MM.1S (cell line): Measurements from ENCODE around the gene ENPP3.
"Not testable (repeated sequence)": the region's sequence is repeated elsewhere in the genome, so short reads cannot be mapped to it uniquely, and the experiment has no call there.

ENCODE experiments used
- DNase-seq: peaks from one replicate; pipeline ENCODE4 v3.0.0-alpha.2; 2015
- H2AFZ ChIP-seq: fragments of 300-600 bp; sonication (generic); 2 replicates; pipeline ENCODE4 v1.6.0; 2016; ENCODE audit warnings: antibody characterized with exemption, low read length
- H3F3A ChIP-seq: fragments of 300-600 bp; sonication (generic); 2 replicates; pipeline ENCODE4 v1.6.1; 2016; ENCODE audit warnings: mild to moderate bottlenecking, antibody characterized with exemption, low read length, moderate library complexity, mixed read lengths; ENCODE audit not compliant: insufficient read depth
- H3K27ac ChIP-seq: fragments of 300-600 bp; sonication (generic); 2 replicates; pipeline ENCODE4 v1.5.1; 2016; ENCODE audit warnings: mild to moderate bottlenecking, low read length
- H3K27me3 ChIP-seq: fragments of 300-600 bp; sonication (generic); replicated peaks from 2 replicates; pipeline ENCODE4 v1.6.0; 2016; ENCODE audit warnings: low read length; ENCODE audit not compliant: insufficient read depth
- H3K36me3 ChIP-seq: fragments of 300-600 bp; sonication (generic); replicated peaks from 2 replicates; pipeline ENCODE4 v1.6.1; 2016; ENCODE audit warnings: mild to moderate bottlenecking, low read length, mixed read lengths; ENCODE audit not compliant: insufficient read depth
- H3K4me1 ChIP-seq: fragments of 300-600 bp; sonication (generic); 2 replicates; pipeline ENCODE4 v1.6.1; 2016; ENCODE audit warnings: low read length, mixed read lengths
- H3K4me2 ChIP-seq: fragments of 300-600 bp; sonication (generic); 2 replicates; pipeline ENCODE4 v1.6.0; 2016; ENCODE audit warnings: low read depth, low read length
- H3K4me3 ChIP-seq: fragments of 300-600 bp; sonication (generic); 2 replicates; pipeline ENCODE4 v1.5.1; 2016; ENCODE audit warnings: low read length, mixed read lengths
- H3K79me2 ChIP-seq: fragments of 300-600 bp; sonication (generic); 2 replicates; pipeline ENCODE4 v1.6.1; 2016; ENCODE audit warnings: mixed run types, low read length, mixed read lengths
- H3K9ac ChIP-seq: fragments of 300-600 bp; sonication (generic); 2 replicates; pipeline ENCODE4 v1.6.1; 2016; ENCODE audit warnings: low read length, mixed read lengths
- H3K9me2 ChIP-seq: fragments of 300-600 bp; sonication (generic); replicated peaks from 2 replicates; pipeline ENCODE4 v1.6.1; 2016; ENCODE audit warnings: mild to moderate bottlenecking, low read length, mixed read lengths; ENCODE audit not compliant: insufficient read depth
- H3K9me3 ChIP-seq: fragments of 300-600 bp; sonication (generic); replicated peaks from 2 replicates; pipeline ENCODE4 v1.6.1; 2016; ENCODE audit warnings: mild to moderate bottlenecking, low read length, mixed read lengths; ENCODE audit not compliant: insufficient read depth
- H4K20me1 ChIP-seq: fragments of 300-600 bp; sonication (generic); 2 replicates; pipeline ENCODE4 v1.6.1; 2016; ENCODE audit warnings: mild to moderate bottlenecking, low read length, moderate library complexity, mixed read lengths; ENCODE audit not compliant: insufficient read depth
- CTCF ChIP-seq: fragments of 300-600 bp; sonication (generic); IDR thresholded peaks from 2 replicates; pipeline ENCODE4 v1.5.1; 2016; ENCODE audit warnings: antibody characterized with exemption, low read length, mixed read lengths
- EZH2 ChIP-seq: fragments of 300-600 bp; sonication (generic); optimal IDR thresholded peaks from 2 replicates; pipeline ENCODE3; 2017; ENCODE audit warnings: low read depth, mild to moderate bottlenecking, antibody characterized with exemption, low read length, mixed read lengths
- EZH2phosphoT487 ChIP-seq: fragments of 300-600 bp; sonication (generic); IDR thresholded peaks from 2 replicates; pipeline ENCODE4 v1.6.1; 2018; ENCODE audit warnings: antibody characterized with exemption, low read length

Gene ENPP3

GRCh38 chr6:131749023-131749422, 111.9 kb downstream of the ENPP3 start:
- Histone ChIP-seq H3K4me2 (no peak overlapping the region), H3K4me3 (no peak overlapping the region), H4K20me1 (no peaks in the 10 kb centered on the region), H3K9me2 (no peaks in the 10 kb centered on the region), H3K9me3 (no peaks in the 10 kb centered on the region), H3F3A (no peaks in the 10 kb centered on the region), H3K27me3 (no peaks in the 10 kb centered on the region; the same call in 1 of the 2 replicates), H3K9ac (no peak overlapping the region), H3K79me2 (no peaks in the 10 kb centered on the region), H2AFZ (no peak overlapping the region), H3K27ac (no peak overlapping the region), H3K4me1 (no peaks in the 10 kb centered on the region), H3K36me3 (no peaks in the 10 kb centered on the region)
- no peak for DNase-seq
- TF ChIP-seq CTCF (no peak), EZH2phosphoT487 (no peak), EZH2 (no peak)

GRCh38 chr6:131751012-131751715, 114.1 kb downstream of the ENPP3 start:
- H3K9ac ChIP-seq, DNase-seq, H3K9me3 ChIP-seq, H3K4me2 ChIP-seq, H3K36me3 ChIP-seq, H3F3A ChIP-seq, H3K79me2 ChIP-seq, H3K27me3 ChIP-seq, H4K20me1 ChIP-seq, H3K4me1 ChIP-seq, H2AFZ ChIP-seq, H3K27ac ChIP-seq, H3K9me2 ChIP-seq, H3K4me3 ChIP-seq: not testable (repeated sequence)

GRCh38 chr6:131754088-131754487, 117.0 kb downstream of the ENPP3 start:
- Histone ChIP-seq H3K79me2 (no peaks in the 10 kb centered on the region), H3K9me3 (no peaks in the 10 kb centered on the region), H3K27ac (no peak overlapping the region), H4K20me1 (no peaks in the 10 kb centered on the region), H3K36me3 (no peaks in the 10 kb centered on the region), H3K4me3 (no peak overlapping the region), H3F3A (no peaks in the 10 kb centered on the region), H3K27me3 (no peaks in the 10 kb centered on the region), H3K9me2 (no peaks in the 10 kb centered on the region), H3K9ac (no peak overlapping the region), H3K4me2 (no peak overlapping the region), H3K4me1 (no peaks in the 10 kb centered on the region), H2AFZ (no peak overlapping the region)
- no peak for DNase-seq
- TF ChIP-seq EZH2 (no peak), CTCF (no peak), EZH2phosphoT487 (no peak)
